ENCODE data around the gene EMC7.
"Not testable (repeated sequence)": the region's sequence is repeated elsewhere in the genome, so short reads cannot be mapped to it uniquely, and the experiment has no call there.

EMC7 gene

GRCh38 chr15:34101366-34102174, at the start of gene EMC7, which contains the start of gene PGBD4:
Gene EMC7, minus strand, starts transcription at chr15:34101862. Its CDS starts 23 bp downstream, at chr15:34101839.
Gene PGBD4, plus strand, starts transcription at chr15:34102083. Its CDS starts 449 bp downstream, at chr15:34102532.
- DNase-seq = peak; percentile 99

- DNase-seq = no peak
Measured at GRCh38 chr15:34147371-34148140, 45.9 kb upstream of the EMC7 start.

- DNase-seq = no peak
Measured at GRCh38 chr15:34133511-34133910, 31.8 kb upstream of the EMC7 start.

GRCh38 chr15:34132881-34133280, 31.2 kb upstream of the EMC7 start:
- no peak for DNase-seq

- DNase-seq = no peak
Measured at GRCh38 chr15:34128898-34129297, 27.2 kb upstream of the EMC7 start.

- no peak for DNase-seq
Measured at GRCh38 chr15:34126522-34126921, 24.9 kb upstream of the EMC7 start.

GRCh38 chr15:34125945-34126344, 24.3 kb upstream of the EMC7 start:
- DNase-seq = no peak

GRCh38 chr15:34124651-34125050, 23.0 kb upstream of the EMC7 start:
- DNase-seq = no peak

- DNase-seq = no peak
Measured at GRCh38 chr15:34122771-34123183, 21.1 kb upstream of the EMC7 start.

- DNase-seq = not testable (repeated sequence)
Measured at GRCh38 chr15:34121786-34122185, 20.1 kb upstream of the EMC7 start.

GRCh38 chr15:34120420-34120819, 18.8 kb upstream of the EMC7 start:
- not testable (repeated sequence) for DNase-seq

GRCh38 chr15:34119291-34119690, 17.6 kb upstream of the EMC7 start:
- DNase-seq = no peak

GRCh38 chr15:34116620-34117019, 15.0 kb upstream of the EMC7 start:
- no peak for DNase-seq

GRCh38 chr15:34114739-34115138, 13.1 kb upstream of the EMC7 start:
- DNase-seq = no peak

GRCh38 chr15:34114215-34114614, 12.6 kb upstream of the EMC7 start:
- no peak for DNase-seq

- DNase-seq = no peak
Measured at GRCh38 chr15:34111488-34111887, 9.8 kb upstream of the EMC7 start.

- DNase-seq = peak; percentile 39
Measured at GRCh38 chr15:34109797-34110663, 8.4 kb upstream of the EMC7 start.

- no peak for DNase-seq
Measured at GRCh38 chr15:34107315-34107714, 5.7 kb upstream of the EMC7 start.

GRCh38 chr15:34106423-34106822, 4.8 kb upstream of the EMC7 start:
- DNase-seq = no peak

- DNase-seq = no peak
Measured at GRCh38 chr15:34102175-34102925, 688 bp upstream of the EMC7 start.

GRCh38 chr15:34099914-34100313, 1.7 kb downstream of the EMC7 start:
- no peak for DNase-seq

GRCh38 chr15:34085746-34086145, 15.9 kb downstream of the EMC7 start:
- DNase-seq = no peak
